Gastrocnemius medialis (tissue), 4 donors: ENCODE data around the gene PDCD11. TPM values are rescaled to one million over a fixed set of nuclear protein-coding genes. Genes with fewer than 3 reads are reported as not detected.

ENCODE experiments used
- ATAC-seq, 2 donors: fragments of 150-250 bp; one replicate each; pipeline ENCODE4 v1.9.1; 2016
- DNase-seq, 2 donors: peaks; one replicate each; pipeline ENCODE4 v3.0.0-alpha.2; 2019
- H3K27ac ChIP-seq, 4 donors: fragments of 200-600 bp; sonication (generic); 1 replicate in 1 of 4; 2 replicates in 3 of 4; pipeline ENCODE4 v1.5.1; 2016 to 2018; ENCODE audit warnings: mild to moderate bottlenecking in 2 of 4, moderate library complexity in 1 of 4
- H3K27me3 ChIP-seq, 3 donors: fragments of 200-600 bp; sonication (generic) in 2 of 3; 1 replicate in 1 of 3; 2 replicates in 2 of 3; pipeline versions ENCODE4 v1.5.1 to v1.6.0; 2016 to 2019; ENCODE audit warnings: mild to moderate bottlenecking in 1 of 3, moderate library complexity in 1 of 3
- H3K36me3 ChIP-seq, 2 donors: fragments of 200-600 bp; sonication (generic) in 1 of 2; one replicate each; pipeline ENCODE4 v1.5.1; 2017 to 2018
- H3K4me1 ChIP-seq, 2 donors: fragments of 200-600 bp; sonication (generic) in 1 of 2; one replicate each; pipeline ENCODE4 v1.5.1; 2016 to 2017; ENCODE audit warnings: mild to moderate bottlenecking in 2 of 2
- H3K4me3 ChIP-seq, 4 donors: fragments of 200-600 bp; sonication (generic) in 3 of 4; 1 replicate in 1 of 4; 2 replicates in 3 of 4; pipeline ENCODE4 v1.5.1; 2016 to 2019; ENCODE audit warnings: mild to moderate bottlenecking in 2 of 4
- H3K9me3 ChIP-seq, 3 donors: fragments of 200-600 bp; sonication (generic) in 2 of 3; 1 replicate in 1 of 3; 2 replicates in 2 of 3; pipeline ENCODE4 v1.5.1; 2016 to 2019
- CTCF ChIP-seq, 5 experiments: fragments of 450-650 bp in 3 of 5; fragments of 200-600 bp in 2 of 5; sonication (generic) in 2 of 5; IDR thresholded peaks in 4 of 5; conservative IDR thresholded peaks in 1 of 5; 1 replicate in 4 of 5; 2 replicates in 1 of 5; pipeline ENCODE4 v1.5.1; 2016 to 2019; ENCODE audit warnings: antibody characterized with exemption in 5 of 5, mild to moderate bottlenecking in 3 of 5, moderate library complexity in 3 of 5
- POLR2A ChIP-seq, 2 donors: fragments of 450-650 bp; IDR thresholded peaks; one replicate each; pipeline ENCODE4 v1.6.1; 2017; ENCODE audit warnings: antibody characterized with exemption in 2 of 2, mild to moderate bottlenecking in 2 of 2, moderate library complexity in 2 of 2
- in situ Hi-C, 4 donors: fragments of 200-750 bp; cut with MboI; loops; one replicate each; pipeline versions ENCODE4 v1.15.0 to v1.8.0; 2017; ENCODE audit warnings: low sequenced_read_pairs in 4 of 4
- intact Hi-C: fragments of 100-400 bp; cut with DNase I; formaldehyde crosslinking; loops from one replicate; pipeline ENCODE4 v1.15.1; 2023; ENCODE audit warnings: low total_unique reads
- total RNA-seq, 4 donors: library from RNA; depleted of rRNA; stranded (reverse); fragments of >200 nt; gene quantifications; one replicate each; pipeline versions ENCODE4 v1.1.0 to v1.2.3, GENCODE V29; 2016

PDCD11 gene
- total RNA-seq, 4 donors from 2014 or later: 16.7 to 22.7 (median 19.5) TPM

DNA sequence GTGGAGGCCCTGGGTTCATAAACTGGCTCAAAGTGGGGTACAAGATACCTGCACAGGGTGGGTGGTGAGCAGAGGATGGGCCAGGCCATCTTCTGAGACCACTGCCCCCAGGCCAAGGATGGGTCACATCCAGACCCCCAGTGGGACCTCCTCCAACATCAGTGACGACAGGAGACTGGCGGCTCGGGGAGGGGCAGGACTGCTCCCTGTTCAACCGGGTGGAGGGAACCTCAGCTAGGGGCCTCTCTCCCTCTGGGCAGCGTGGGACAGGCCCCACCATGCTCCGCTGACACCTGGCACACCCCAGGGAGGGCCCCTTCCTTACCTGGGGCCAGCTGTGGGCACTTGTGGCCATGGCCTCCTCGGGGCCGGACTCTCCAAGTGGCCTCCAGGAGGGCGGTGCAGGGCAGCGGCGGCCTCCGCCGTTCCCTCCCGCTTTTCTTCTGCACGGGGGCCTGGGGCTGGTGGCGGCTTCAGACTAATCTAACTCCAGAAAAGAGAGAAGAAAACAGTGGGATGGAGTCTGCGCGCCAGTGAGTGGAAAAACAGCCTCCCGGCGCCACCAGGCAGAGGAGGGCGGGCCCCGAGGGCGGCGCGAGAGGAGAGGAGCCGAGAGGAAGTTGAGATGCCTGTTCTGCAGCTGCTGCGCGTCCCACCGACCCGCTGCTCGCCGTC lies 55.5 kb downstream of the PDCD11 start, which contains the start of gene CALHM2:
TSS of gene CALHM2 (minus strand) at position 540 of the 675 bp plus-strand sequence. CDS start 2,429 bp downstream, outside the sequence.
- ATAC-seq (peak; percentile 42 to 46), DNase-seq (peak; percentile 31 to 50)
- in situ Hi-C loops (no loop called here), intact Hi-C loops (no loop called here)
- Histone ChIP-seq H3K27me3 (peaks cover 0 to 9% (median 0%) of the 10 kb centered on the region in 3 donors), H3K9me3 (no peaks in the 10 kb centered on the region), H3K36me3 (peaks cover 0 to 31% of the 10 kb centered on the region in 2 donors), H3K4me1 (peaks cover 10 to 16% of the 10 kb centered on the region in 2 donors), H3K27ac (peak within 1 kb of the TSS; percentile 80 to 88 (median 84)), H3K4me3 (peak within 1 kb of the TSS; percentile 65 to 74 (median 69))
- no peak for TF ChIP-seq CTCF (IDR thresholded peaks at IDR 0.05 in 4 of 5, conservative IDR thresholded peaks at IDR 0.05 in 1 of 5)
- TF ChIP-seq POLR2A (IDR thresholded peaks at IDR 0.05): peak in 1 of 2 donors; percentile 31

GRCh38 chr10:103452506-103453230 lies 56.2 kb downstream of the PDCD11 start:
- no peak for DNase-seq
- H3K27ac ChIP-seq: peak overlapping the region; percentile 80 to 88 (median 84)
- H3K4me3 ChIP-seq: peak overlapping the region; percentile 65 to 74 (median 69)
- H3K4me1 ChIP-seq: peaks cover 10 to 14% of the 10 kb centered on the region in 2 donors
- H3K9me3 ChIP-seq: no peaks in the 10 kb centered on the region
- TF ChIP-seq POLR2A (IDR thresholded peaks at IDR 0.05): no peak
- TF ChIP-seq CTCF (IDR thresholded peaks at IDR 0.05 in 4 of 5, conservative IDR thresholded peaks at IDR 0.05 in 1 of 5): no peak
- H3K36me3 ChIP-seq: peaks cover 0 to 24% of the 10 kb centered on the region in 2 donors
- no peak for ATAC-seq
- in situ Hi-C loops (no loop called here), intact Hi-C loops (no loop called here)
- peaks cover 0 to 9% (median 0%) of the 10 kb centered on the region in 3 donors for H3K27me3 ChIP-seq

DNA sequence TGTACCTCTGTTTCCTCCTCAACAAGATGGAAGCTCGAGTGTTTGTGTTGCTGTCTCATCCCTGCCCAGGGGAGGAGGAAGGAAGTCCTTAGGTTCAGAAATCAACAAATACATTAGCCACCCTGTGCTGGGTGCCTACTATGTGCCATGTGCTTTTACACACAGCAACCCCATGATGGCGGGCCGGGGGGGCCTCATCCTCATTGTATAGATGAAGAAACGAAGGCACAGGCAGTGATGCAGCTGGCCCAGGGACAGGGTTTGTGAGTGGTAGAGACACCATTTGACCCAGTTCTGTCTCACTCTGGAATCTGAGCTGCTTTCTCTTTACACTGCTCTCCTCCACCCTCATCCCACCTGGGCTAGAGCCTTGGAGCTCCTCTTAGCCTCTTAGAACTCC lies 57.6 kb downstream of the PDCD11 start:
- no peak for ATAC-seq
- no peak for TF ChIP-seq POLR2A (IDR thresholded peaks at IDR 0.05)
- no peak for TF ChIP-seq CTCF (IDR thresholded peaks at IDR 0.05 in 4 of 5, conservative IDR thresholded peaks at IDR 0.05 in 1 of 5)
- Histone ChIP-seq H3K27ac (no peak overlapping the region), H3K27me3 (peaks cover 0 to 9% (median 0%) of the 10 kb centered on the region in 3 donors), H3K4me3 (no peak overlapping the region), H3K4me1 (peaks cover 4 to 7% of the 10 kb centered on the region in 2 donors), H3K36me3 (peaks cover 0 to 12% of the 10 kb centered on the region in 2 donors), H3K9me3 (no peaks in the 10 kb centered on the region)
- in situ Hi-C loops (no loop called here), intact Hi-C loops (no loop called here)
- no peak for DNase-seq

DNA sequence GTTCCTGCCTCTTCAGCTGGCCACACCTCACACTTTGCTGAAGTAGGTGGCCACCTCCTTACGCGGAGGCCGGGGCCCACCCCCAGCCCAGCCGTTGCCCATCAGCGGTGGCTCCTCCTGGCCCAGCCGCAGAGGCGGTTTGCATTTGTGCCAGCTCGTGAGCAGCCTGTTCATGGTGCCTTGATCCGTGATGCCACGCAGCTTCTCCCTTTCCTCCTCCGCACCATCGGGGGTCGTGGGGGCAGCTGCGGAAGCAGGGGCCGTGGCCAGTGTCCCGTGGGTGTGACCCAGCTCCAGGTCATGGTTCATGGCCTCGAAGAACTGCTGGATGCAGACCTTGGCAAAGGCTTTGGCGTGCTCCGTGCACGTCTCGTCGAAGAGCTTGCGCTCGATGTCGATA lies 58.8 kb downstream of the PDCD11 start:
- TF ChIP-seq CTCF (IDR thresholded peaks at IDR 0.05 in 4 of 5, conservative IDR thresholded peaks at IDR 0.05 in 1 of 5): no peak
- TF ChIP-seq POLR2A (IDR thresholded peaks at IDR 0.05): no peak
- intact Hi-C loops: no loop called here
- H3K9me3 ChIP-seq: no peaks in the 10 kb centered on the region
- no peak overlapping the region for H3K27ac ChIP-seq
- no peaks in the 10 kb centered on the region for H3K4me1 ChIP-seq
- DNase-seq (no peak), ATAC-seq (no peak)
- H3K36me3 ChIP-seq: no peaks in the 10 kb centered on the region
- peaks cover 0 to 9% (median 0%) of the 10 kb centered on the region in 3 donors for H3K27me3 ChIP-seq
- no peak overlapping the region for H3K4me3 ChIP-seq
- in situ Hi-C loops: no loop called here
